ENCODE results near the gene NDUFAF8.
A peak's percentile ranks its signal among the peaks of the same experiment; 100 is the strongest.
"Not testable (repeated sequence)": the region's sequence is repeated elsewhere in the genome, so short reads cannot be mapped to it uniquely, and the experiment has no call there.

Gene NDUFAF8

GRCh38 chr17:81223762-81224130 lies 15.4 kb upstream of the NDUFAF8 start:
- no peak for DNase-seq

GRCh38 chr17:81227630-81228029 lies 11.5 kb upstream of the NDUFAF8 start:
- DNase-seq, result not testable (repeated sequence)

- no peak for DNase-seq
Measured at GRCh38 chr17:81228420-81228819, 10.7 kb upstream of the NDUFAF8 start.

GRCh38 chr17:81228834-81229665 lies 10.1 kb upstream of the NDUFAF8 start:
- DNase-seq, result no peak

GRCh38 chr17:81229666-81229920 lies 9.5 kb upstream of the NDUFAF8 start:
- DNase-seq, result no peak

GRCh38 chr17:81230043-81230820 lies 8.9 kb upstream of the NDUFAF8 start:
- no peak for DNase-seq

GRCh38 chr17:81231121-81231645 lies 7.9 kb upstream of the NDUFAF8 start:
- no peak for DNase-seq

GRCh38 chr17:81231766-81232581 lies 7.1 kb upstream of the NDUFAF8 start:
- DNase-seq, result no peak

- DNase-seq, result no peak
Measured at GRCh38 chr17:81232616-81233241, 6.4 kb upstream of the NDUFAF8 start.

- no peak for DNase-seq
Measured at GRCh38 chr17:81233316-81233715, 5.8 kb upstream of the NDUFAF8 start.

- no peak for DNase-seq
Measured at GRCh38 chr17:81233811-81234505, 5.2 kb upstream of the NDUFAF8 start.

- DNase-seq, result no peak
Measured at GRCh38 chr17:81234506-81234855, 4.6 kb upstream of the NDUFAF8 start.

GRCh38 chr17:81234940-81235821 lies 3.9 kb upstream of the NDUFAF8 start:
- DNase-seq, result no peak

GRCh38 chr17:81235822-81236740 lies 3.0 kb upstream of the NDUFAF8 start:
- no peak for DNase-seq

GRCh38 chr17:81236784-81237183 lies 2.3 kb upstream of the NDUFAF8 start:
- DNase-seq, result no peak

GRCh38 chr17:81237591-81238489 lies 1.3 kb upstream of the NDUFAF8 start:
- DNase-seq, result no peak

GRCh38 chr17:81238490-81238814 lies 666 bp upstream of the NDUFAF8 start:
- DNase-seq, result no peak

GRCh38 chr17:81239714-81240555 lies 817 bp downstream of the NDUFAF8 start:
- peak; percentile 26 for DNase-seq
